HepG2 (cell line): ENCODE results near the gene SMLR1. TPM values are rescaled to one million over a fixed set of nuclear protein-coding genes. Genes with fewer than 3 reads are reported as not detected.

Experiments used
- CAMTA2 ChIP-seq: sonication (generic); formaldehyde crosslinking; IDR thresholded peaks from 2 replicates; pipeline ENCODE4 v1.4.0; 2020; ENCODE audit warnings: mild to moderate bottlenecking, missing genetic modification reagents, borderline replicate concordance
- CSRNP2 ChIP-seq: sonication (generic); formaldehyde crosslinking; conservative IDR thresholded peaks from 2 replicates; pipeline ENCODE4 v1.8.0; 2022; ENCODE audit warnings: low read depth, missing genetic modification reagents
- E2F1 ChIP-seq: sonication (generic); formaldehyde crosslinking; IDR thresholded peaks from 2 replicates; pipeline ENCODE4 v1.5.0; 2020; ENCODE audit warnings: missing genetic modification reagents
- HNRNPL ChIP-seq: fragments of 200-400 bp; formaldehyde crosslinking; IDR thresholded peaks from 2 replicates; pipeline ENCODE4 v1.6.1; 2017; ENCODE audit warnings: mild to moderate bottlenecking, low read depth, low read length
- IRF2 ChIP-seq: IDR thresholded peaks from 2 replicates; pipeline ENCODE4 v1.6.1; 2018; ENCODE audit warnings: missing genetic modification reagents, missing compliant biosample characterization
- MYC ChIP-seq: sonication (generic); formaldehyde crosslinking; IDR thresholded peaks from 2 replicates; pipeline ENCODE4 v1.9.0; 2021; ENCODE audit warnings: missing genetic modification reagents, borderline replicate concordance
- PATZ1 ChIP-seq: sonication (generic); formaldehyde crosslinking; IDR thresholded peaks from 2 replicates; pipeline ENCODE4 v1.4.0; 2020; ENCODE audit warnings: missing genetic modification reagents
- THYN1 ChIP-seq: sonication (generic); formaldehyde crosslinking; IDR thresholded peaks from 2 replicates; pipeline ENCODE4 v1.8.1; 2023; ENCODE audit warnings: low read depth, mild to moderate bottlenecking, moderate library complexity, missing genetic modification reagents, borderline replicate concordance
- ZBTB49 ChIP-seq: sonication (generic); formaldehyde crosslinking; IDR thresholded peaks from 2 replicates; pipeline ENCODE4 v1.4.0; 2020; ENCODE audit warnings: missing genetic modification reagents, borderline replicate concordance
- ZNF512B ChIP-seq: sonication (generic); formaldehyde crosslinking; IDR thresholded peaks from 2 replicates; pipeline ENCODE4 v1.5.1; 2020; ENCODE audit warnings: missing genetic modification reagents, mild to moderate bottlenecking, borderline replicate concordance
- ZNF567 ChIP-seq: sonication (generic); formaldehyde crosslinking; IDR thresholded peaks from 2 replicates; pipeline ENCODE4 v1.8.1; 2023; ENCODE audit warnings: mild to moderate bottlenecking, missing genetic modification reagents, borderline replicate concordance
- ZNF570 ChIP-seq: sonication (generic); formaldehyde crosslinking; IDR thresholded peaks from 2 replicates; pipeline ENCODE4 v1.4.0; 2020; ENCODE audit warnings: mild to moderate bottlenecking, missing genetic modification reagents, borderline replicate concordance
- ZNF615 ChIP-seq: sonication (generic); formaldehyde crosslinking; IDR thresholded peaks from 2 replicates; pipeline ENCODE4 v1.5.0; 2020; ENCODE audit warnings: mild to moderate bottlenecking, missing genetic modification reagents, borderline replicate concordance
- ZNF674 ChIP-seq: sonication (generic); formaldehyde crosslinking; IDR thresholded peaks from 2 replicates; pipeline ENCODE4 v1.5.0; 2020; ENCODE audit warnings: low read depth, mild to moderate bottlenecking, missing genetic modification reagents
- ZNF841 ChIP-seq: sonication (generic); formaldehyde crosslinking; IDR thresholded peaks from 2 replicates; pipeline ENCODE4 v1.8.1; 2023; ENCODE audit warnings: missing genetic modification reagents, borderline replicate concordance
- polyA plus RNA-seq, 8 experiments: library from polyadenylated mRNA; depleted of rRNA in 3 of 8; stranded (reverse) in 7 of 8; unstranded in 1 of 8; fragments of >200 nt; fragmentation: Illumina TruSeq in 4 of 8; extraction: Trizol in 4 of 8; gene quantifications; 2 replicates each; pipeline versions ENCODE4 v1.2.1 to v1.2.3, GENCODE V29; 2011 to 2016; ENCODE audit warnings: low read depth in 4 of 8, missing spikeins in 1 of 8, mixed read lengths in 1 of 8; ENCODE audit not compliant: insufficient read depth in 1 of 8
- total RNA-seq, 5 experiments: library from RNA; depleted of rRNA; stranded (reverse); fragments of >200 nt; fragmentation: Illumina TruSeq; extraction: Trizol; gene quantifications; 2 replicates each; pipeline ENCODE4 v1.2.3, GENCODE V29; 2016; ENCODE audit warnings: low read depth in 1 of 5

The SMLR1 gene
- total and polyA plus RNA-seq, 2 of the 13 experiments (the other 11 are each of a cell fraction or from before 2014, with no cell fraction given): 41.8 to 104 TPM

- TF ChIP-seq ZBTB49 (CRISPR knock-in tag) (no peak), ZNF570 (CRISPR knock-in tag) (no peak), THYN1 (CRISPR knock-in tag) (0 out of 2 replicates have a peak, but pooled peaks have one; percentile 90), ZNF674 (CRISPR knock-in tag) (no peak), PATZ1 (CRISPR knock-in tag) (peak; percentile 48; the same call in 1 of the 2 replicates), ZNF567 (CRISPR knock-in tag) (no peak), CSRNP2 (CRISPR knock-in tag) (no peak), ZNF512B (no peak; the same call in 1 of the 2 replicates), CAMTA2 (CRISPR knock-in tag) (no peak), ZNF841 (no peak), HNRNPL (no peak), E2F1 (CRISPR knock-in tag) (no peak), IRF2 (CRISPR knock-in tag) (peak; percentile 74), ZNF615 (no peak), MYC (peak; percentile 32; the same call in 1 of the 2 replicates)
Measured at GRCh38 chr6:130827247-130828149, at the start of gene SMLR1 (continued).
